SKM-1 treated with dmso at 0.1 percent for 144 hours (cell line): ENCODE measurements around the gene NALCN.
A peak's percentile ranks its signal among the peaks of the same experiment; 100 is the strongest.

Source experiments
- DNase-seq: peaks from one replicate; lab custom pipeline; 2025; ENCODE audit not compliant: unreplicated experiment; lab: John Stamatoyannopoulos, UW

The NALCN gene

DNA sequence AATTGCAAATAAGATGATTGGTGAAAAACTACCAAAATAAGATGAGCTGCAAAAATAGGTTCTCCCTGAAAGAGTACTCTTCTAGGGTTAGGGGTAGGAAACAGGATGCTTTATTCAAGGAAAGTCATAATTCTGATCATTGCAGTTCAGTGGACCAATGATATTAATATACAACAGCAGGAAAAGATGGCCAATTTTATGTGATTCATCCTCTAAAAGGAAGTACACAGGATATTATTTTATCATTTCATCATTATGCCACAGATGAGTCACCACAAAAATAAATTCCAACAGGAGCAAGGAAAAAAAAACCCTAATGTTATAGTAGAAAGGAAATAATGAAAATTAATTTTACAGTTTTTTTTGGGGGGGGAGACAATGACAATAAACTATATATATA, 205.0 kb downstream of the NALCN start:
- DNase-seq: no peak

DNA sequence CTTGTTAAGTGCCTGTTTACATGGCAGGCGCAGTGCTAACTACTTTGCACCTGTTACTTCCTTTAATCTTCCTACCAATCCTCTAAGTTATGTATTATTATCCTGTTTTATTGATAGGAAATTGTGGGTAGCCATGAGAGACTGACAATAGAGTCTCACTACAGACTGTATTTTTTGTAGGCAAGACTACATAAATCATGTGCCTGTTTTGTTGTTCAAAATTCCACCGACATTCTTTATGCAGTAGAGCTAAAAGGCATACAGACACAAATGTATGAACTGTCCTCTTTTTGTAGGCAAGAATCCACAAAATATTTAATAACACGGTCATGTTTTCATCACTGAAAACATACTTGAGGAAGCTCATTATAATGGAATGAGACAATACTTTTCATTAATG, 205.5 kb downstream of the NALCN start:
- no peak for DNase-seq

GRCh38 chr13:101209206-101209893, 207.0 kb downstream of the NALCN start:
- DNase-seq: no peak

GRCh38 chr13:101205408-101205807, 210.9 kb downstream of the NALCN start:
- DNase-seq: no peak

DNA sequence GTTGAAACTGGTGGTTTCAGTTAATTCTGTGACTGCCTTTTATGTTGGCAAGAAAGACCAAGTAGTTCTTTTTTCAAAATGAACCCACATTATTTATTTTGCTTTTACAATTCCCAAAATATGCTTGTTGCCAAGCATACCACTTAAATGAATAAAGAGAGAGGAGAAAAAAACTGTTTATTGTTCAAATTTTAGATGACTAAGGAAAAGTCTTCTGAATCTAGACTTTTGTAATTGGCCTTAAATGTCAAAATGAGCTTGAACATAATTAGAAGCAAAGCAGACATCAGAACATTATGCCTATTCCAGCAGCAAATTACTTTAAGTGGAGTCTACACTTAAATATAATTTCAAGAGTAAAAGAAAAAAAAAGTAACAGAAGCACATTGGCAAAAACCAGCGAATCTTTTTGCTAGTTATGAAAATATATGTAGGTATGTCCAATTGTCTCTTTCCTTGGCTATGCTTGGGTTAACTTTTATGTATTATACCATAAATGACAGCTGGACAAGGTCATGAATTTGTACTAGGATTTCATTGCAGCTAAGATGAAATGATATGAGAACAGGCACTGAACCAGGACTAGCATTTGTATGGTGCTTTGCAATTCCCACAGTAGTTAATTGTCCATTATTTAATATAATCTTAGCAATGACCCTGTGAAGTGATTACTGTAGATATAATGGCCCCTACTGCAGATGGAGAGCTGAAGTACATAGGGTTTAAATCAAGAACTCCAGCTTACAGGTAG, 211.9 kb downstream of the NALCN start:
- DNase-seq: no peak

GRCh38 chr13:101202590-101202989, 213.7 kb downstream of the NALCN start:
- DNase-seq: no peak

- DNase-seq: no peak
Measured at GRCh38 chr13:101190976-101191375, 225.3 kb downstream of the NALCN start.

GRCh38 chr13:101190337-101190736, 226.0 kb downstream of the NALCN start:
- no peak for DNase-seq

DNA sequence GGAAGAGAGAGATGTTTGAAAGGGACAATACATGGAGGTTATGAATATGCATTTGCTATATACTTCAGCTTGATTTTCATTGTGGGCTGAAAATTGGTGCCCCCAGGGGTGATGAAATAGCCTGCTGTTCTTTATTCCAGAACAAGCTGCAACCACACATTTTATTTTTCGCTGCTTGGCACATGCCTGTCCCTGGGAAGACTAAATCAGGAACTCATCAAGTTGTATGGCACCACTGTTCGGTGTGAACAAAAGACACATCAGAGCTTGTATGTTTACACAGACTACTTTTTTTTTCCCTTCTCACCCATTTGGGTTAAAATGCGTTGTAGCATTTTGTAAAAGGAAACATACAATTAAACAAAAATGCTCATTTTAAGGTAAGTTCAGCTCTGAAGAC, 230.7 kb downstream of the NALCN start:
- DNase-seq: no peak

DNA sequence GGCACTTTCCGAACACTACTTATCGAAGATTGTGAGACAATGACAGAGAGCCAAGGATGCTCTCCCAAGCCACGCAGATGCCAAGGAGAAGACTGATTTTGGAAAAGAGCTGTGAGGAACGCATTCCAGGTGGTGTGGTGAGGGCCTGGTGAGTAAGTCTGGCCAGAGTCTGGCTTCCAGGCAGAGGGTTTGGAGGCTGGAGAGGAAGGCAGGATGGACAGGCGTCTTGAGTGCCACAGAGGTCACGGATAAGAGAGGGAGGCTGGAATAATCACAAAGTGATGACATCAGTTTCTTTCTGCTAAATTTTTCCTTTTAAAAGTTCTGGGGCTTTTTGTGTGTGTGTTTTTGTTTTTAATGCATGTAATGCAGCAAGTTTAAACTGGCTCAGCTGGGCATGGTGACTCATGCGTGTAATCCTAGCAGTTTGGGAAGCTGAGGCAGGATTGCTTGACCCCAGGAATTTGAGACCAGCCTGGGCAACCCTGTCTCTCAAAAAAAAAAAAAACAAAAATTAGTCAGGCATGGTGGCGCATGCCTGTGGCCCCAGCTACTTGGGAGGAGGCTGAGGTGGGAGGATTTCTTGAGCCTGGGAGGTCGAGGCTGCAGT, 235.1 kb downstream of the NALCN start:
- DNase-seq: no peak

DNA sequence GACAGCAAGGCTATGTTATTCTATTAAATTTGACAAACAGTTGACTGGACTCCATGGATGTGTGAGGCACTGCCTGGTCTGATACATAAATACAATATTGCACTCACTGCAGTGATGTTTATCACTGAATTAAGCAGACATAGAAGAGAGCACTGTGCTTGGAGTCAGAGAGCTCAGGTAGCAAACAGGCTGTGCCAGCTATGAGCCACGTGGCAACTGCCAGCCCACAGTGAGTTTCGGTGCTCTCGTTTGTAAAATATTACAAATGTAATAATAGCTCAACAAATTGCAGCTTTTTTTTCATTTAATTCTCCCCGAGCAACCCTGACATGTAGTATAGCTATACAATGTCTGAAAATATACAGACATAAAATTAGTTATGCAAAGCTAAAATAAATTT, 237.3 kb downstream of the NALCN start:
- no peak for DNase-seq

GRCh38 chr13:101178406-101178805, 237.9 kb downstream of the NALCN start:
- DNase-seq: no peak

DNA sequence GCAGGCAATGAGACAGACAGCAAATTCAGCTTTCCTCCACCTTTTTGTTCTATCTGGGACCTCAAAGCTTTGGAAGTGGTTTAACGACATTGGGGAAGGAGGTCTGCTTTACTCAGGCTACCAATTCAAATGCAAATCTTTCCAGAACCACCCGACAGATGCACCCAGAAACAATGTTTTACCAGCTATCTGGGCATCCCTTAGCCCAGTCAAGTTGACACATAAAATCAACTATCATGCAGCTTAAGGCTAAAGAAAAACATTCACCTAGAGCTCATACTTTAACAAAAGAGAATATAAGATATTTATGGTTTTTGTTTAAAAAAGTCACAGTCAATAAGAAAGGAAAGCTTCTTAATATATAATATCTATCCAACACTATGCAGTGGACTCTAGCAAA, 246.0 kb downstream of the NALCN start:
- no peak for DNase-seq

DNA sequence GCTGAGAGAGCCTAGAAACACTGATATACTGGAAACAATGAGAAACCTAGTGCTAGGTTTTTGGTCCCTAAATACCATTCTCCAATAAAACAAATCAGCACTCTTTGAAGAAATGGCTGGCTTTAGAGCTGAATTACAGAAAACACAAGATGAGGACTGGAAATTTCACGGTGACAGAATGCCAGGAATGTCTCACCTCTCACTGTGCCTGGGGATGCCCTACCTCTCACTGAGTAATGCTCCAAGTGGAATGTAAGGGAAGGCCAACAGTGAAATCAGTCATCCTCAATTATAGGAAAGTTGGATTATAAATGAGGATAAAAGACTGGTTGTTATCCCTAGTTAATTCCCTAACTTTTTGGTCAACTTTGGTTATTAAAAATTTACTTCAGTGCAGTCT, 259.0 kb downstream of the NALCN start:
- DNase-seq: no peak

GRCh38 chr13:101155920-101156319, 260.4 kb downstream of the NALCN start:
- DNase-seq: no peak

DNA sequence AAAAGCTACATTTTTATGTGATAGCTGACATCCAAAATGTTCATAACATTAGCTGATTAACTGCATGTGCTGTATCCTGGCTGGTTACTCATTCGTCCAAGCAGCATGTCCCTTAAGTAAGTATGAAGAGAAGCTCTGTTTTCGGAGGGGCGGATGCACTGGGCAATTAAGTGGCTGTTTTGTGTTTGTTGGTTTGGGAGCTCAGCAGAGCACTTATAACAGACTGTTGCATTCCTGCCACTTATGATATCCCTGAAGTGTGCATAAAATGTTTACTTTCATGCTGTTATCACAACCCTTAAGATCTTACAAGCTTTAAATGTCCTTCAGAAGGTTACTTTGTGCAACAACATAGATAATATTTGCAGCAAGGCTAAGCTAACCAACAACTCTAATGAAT, 264.1 kb downstream of the NALCN start:
- no peak for DNase-seq

GRCh38 chr13:101150998-101151397, 265.3 kb downstream of the NALCN start:
- no peak for DNase-seq

DNA sequence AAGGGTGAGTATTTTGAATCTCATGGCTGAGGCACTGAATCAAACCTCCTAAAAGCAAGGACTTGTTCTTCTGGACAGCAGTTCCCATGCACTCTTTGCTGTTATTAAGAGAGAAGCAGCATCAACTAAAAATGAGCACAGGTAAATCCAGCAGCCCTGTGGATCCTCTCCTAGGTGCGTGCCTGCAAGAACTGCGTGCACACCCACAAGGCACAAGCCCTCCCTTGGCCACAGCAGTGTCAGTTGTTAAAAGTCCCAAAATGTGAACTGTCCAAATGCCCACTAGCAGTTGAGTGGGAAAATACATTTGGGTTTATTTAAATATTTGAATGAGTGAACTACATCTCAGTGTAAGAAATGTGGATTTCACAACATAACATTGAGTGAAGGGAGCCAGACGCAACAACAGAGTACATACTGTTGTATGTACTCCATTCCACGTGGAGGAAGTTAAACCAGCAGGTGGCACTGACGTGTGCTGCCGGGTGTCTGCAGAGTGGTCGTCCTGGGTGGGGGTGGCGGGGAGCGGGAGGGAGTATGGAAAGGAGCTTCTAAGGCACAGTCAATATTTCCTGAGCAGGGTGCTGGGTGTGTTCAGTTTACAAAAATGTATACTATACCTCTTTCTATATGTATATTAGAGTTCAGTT, 266.4 kb downstream of the NALCN start:
- no peak for DNase-seq

DNA sequence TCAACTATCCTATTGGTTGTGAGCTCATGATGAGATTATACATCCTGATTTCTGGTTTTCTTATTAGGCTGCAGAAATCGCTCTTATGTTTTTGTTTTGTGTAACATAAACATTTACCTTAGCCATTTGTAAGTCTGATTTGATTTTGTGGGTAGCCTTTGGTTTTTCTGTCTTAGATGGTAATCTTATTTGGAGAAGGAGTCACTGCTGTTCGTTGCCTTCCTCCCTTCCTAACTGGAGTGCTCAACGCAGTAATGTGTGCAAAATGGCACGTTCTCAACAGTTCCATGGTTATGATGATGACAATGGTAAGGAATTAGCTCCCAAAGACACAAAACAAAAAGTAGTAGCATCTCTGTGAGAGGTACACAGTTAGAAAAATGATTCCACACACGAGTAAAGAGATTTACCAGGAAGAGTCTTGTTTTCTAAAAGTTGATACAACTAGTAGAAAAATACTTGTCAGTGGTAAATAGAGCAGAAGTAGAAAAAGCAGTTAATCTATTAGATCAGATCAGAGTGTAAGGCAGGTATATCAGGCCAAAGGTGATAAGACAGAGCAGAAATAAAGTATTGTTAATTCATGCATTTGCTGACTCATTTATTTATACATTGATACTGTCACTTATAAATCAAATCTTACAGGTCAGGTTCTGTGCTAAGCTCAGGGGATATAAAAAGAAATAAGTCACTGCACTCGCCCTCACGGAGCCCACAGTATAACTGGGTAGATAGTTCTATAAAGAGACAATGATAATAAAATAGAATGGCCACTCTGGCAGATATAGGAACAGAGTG, 270.0 kb downstream of the NALCN start:
- DNase-seq: no peak

GRCh38 chr13:101144808-101145419, 271.4 kb downstream of the NALCN start:
- peak; percentile 69 for DNase-seq

GRCh38 chr13:101140936-101141335, 275.4 kb downstream of the NALCN start:
- no peak for DNase-seq
